Liver (tissue), 9 donors: Measurements from ENCODE around the gene NLRP6. TPM values are rescaled to one million over a fixed set of nuclear protein-coding genes. Genes with fewer than 3 reads are reported as not detected.

Experiments used
- DNase-seq: peaks from one replicate; pipeline ENCODE4 v3.0.0-alpha.2; 2017; ENCODE audit warnings: low spot score
- H3K27ac ChIP-seq, 2 donors: one replicate each; pipeline ENCODE4 v1.7.0; 2013; ENCODE audit warnings: inconsistent platforms in 2 of 2, low read length in 2 of 2, control low read depth in 1 of 2, low read depth in 1 of 2, mild to moderate bottlenecking in 1 of 2
- H3K27me3 ChIP-seq, 4 donors: one replicate each; pipeline versions ENCODE4 v1.6.1 to v1.7.0; 2013; ENCODE audit warnings: low read length in 3 of 4, inconsistent platforms in 1 of 4, mild to moderate bottlenecking in 1 of 4, moderate library complexity in 1 of 4; ENCODE audit not compliant: control insufficient read depth in 4 of 4, insufficient read depth in 4 of 4
- H3K36me3 ChIP-seq, 4 donors: one replicate each; pipeline versions ENCODE4 v1.6.1 to v1.7.0; 2013; ENCODE audit warnings: low read length in 3 of 4, mild to moderate bottlenecking in 3 of 4, low read depth in 1 of 4, moderate library complexity in 1 of 4; ENCODE audit not compliant: control insufficient read depth in 4 of 4, insufficient read depth in 3 of 4
- H3K4me1 ChIP-seq, 4 donors: one replicate each; pipeline versions ENCODE4 v1.6.1 to v1.7.0; 2013; ENCODE audit warnings: low read length in 3 of 4, mild to moderate bottlenecking in 3 of 4, moderate library complexity in 1 of 4; ENCODE audit not compliant: control insufficient read depth in 4 of 4, insufficient read depth in 4 of 4
- H3K4me3 ChIP-seq, 3 donors: one replicate each; pipeline versions ENCODE4 v1.6.1 to v1.7.0; 2013; ENCODE audit warnings: low read length in 3 of 3, control low read depth in 1 of 3, low read depth in 1 of 3, mild to moderate bottlenecking in 1 of 3
- H3K9ac ChIP-seq, 2 donors: one replicate each; pipeline ENCODE4 v1.7.0; 2013; ENCODE audit warnings: low read length in 2 of 2, mild to moderate bottlenecking in 2 of 2, moderate library complexity in 2 of 2, control low read depth in 1 of 2, low read depth in 1 of 2
- H3K9me3 ChIP-seq, 4 donors: one replicate each; pipeline versions ENCODE4 v1.6.1 to v1.7.0; 2013; ENCODE audit warnings: low read length in 3 of 4; ENCODE audit not compliant: control insufficient read depth in 4 of 4
- ATF3 ChIP-seq: IDR thresholded peaks from 2 replicates; pipeline ENCODE4 v1.6.1; 2016; ENCODE audit warnings: antibody characterized with exemption
- CTCF ChIP-seq: fragments of 150-350 bp; IDR thresholded peaks from 2 replicates; pipeline ENCODE4 v1.5.1; 2017; ENCODE audit warnings: improper control_type of control experiment, low read depth, low read length; ENCODE audit not compliant: missing input control
- EGR1 ChIP-seq, 2 donors: IDR thresholded peaks; 2 replicates each; pipeline ENCODE4 v1.6.1; 2016 to 2018; ENCODE audit warnings: antibody characterized with exemption in 2 of 2, low read depth in 2 of 2
- FOXA1 ChIP-seq: IDR thresholded peaks from 2 replicates; pipeline ENCODE4 v1.6.1; 2016; ENCODE audit warnings: antibody characterized with exemption
- FOXA2 ChIP-seq: IDR thresholded peaks from 2 replicates; pipeline ENCODE4 v1.6.1; 2016; ENCODE audit warnings: antibody characterized with exemption
- GABPA ChIP-seq, 2 donors: IDR thresholded peaks in 1 of 2; conservative IDR thresholded peaks in 1 of 2; 2 replicates each; pipeline ENCODE4 v1.6.1; 2016; ENCODE audit warnings: antibody characterized with exemption in 2 of 2, mild to moderate bottlenecking in 1 of 2, moderate library complexity in 1 of 2
- HNF4A ChIP-seq, 2 donors: conservative IDR thresholded peaks; 2 replicates each; pipeline ENCODE4 v1.6.1; 2016; ENCODE audit warnings: antibody characterized with exemption in 2 of 2, mild to moderate bottlenecking in 2 of 2
- HNF4G ChIP-seq: IDR thresholded peaks from 2 replicates; pipeline ENCODE4 v1.6.1; 2016; ENCODE audit warnings: antibody characterized with exemption
- JUND ChIP-seq, 2 donors: IDR thresholded peaks; 2 replicates each; pipeline ENCODE4 v1.6.1; 2016; ENCODE audit warnings: antibody characterized with exemption in 2 of 2
- MAX ChIP-seq: IDR thresholded peaks from 2 replicates; pipeline ENCODE4 v1.6.1; 2016; ENCODE audit warnings: antibody characterized with exemption
- NR2F2 ChIP-seq: IDR thresholded peaks from 2 replicates; pipeline ENCODE4 v1.6.1; 2016; ENCODE audit warnings: antibody characterized with exemption
- RAD21 ChIP-seq, 2 donors: IDR thresholded peaks; 2 replicates each; pipeline ENCODE4 v1.6.1; 2016; ENCODE audit warnings: antibody characterized with exemption in 2 of 2, mild to moderate bottlenecking in 2 of 2
- REST ChIP-seq: IDR thresholded peaks from 2 replicates; pipeline ENCODE4 v1.6.1; 2016; ENCODE audit warnings: antibody characterized with exemption, mild to moderate bottlenecking
- RXRA ChIP-seq, 2 donors: IDR thresholded peaks; 2 replicates each; pipeline ENCODE4 v1.6.1; 2017 to 2018; ENCODE audit warnings: antibody characterized with exemption in 2 of 2, mild to moderate bottlenecking in 1 of 2
- SP1 ChIP-seq: IDR thresholded peaks from 2 replicates; pipeline ENCODE4 v1.6.1; 2018; ENCODE audit warnings: antibody characterized with exemption, mild to moderate bottlenecking
- TAF1 ChIP-seq: conservative IDR thresholded peaks from 2 replicates; pipeline ENCODE4 v1.6.1; 2016; ENCODE audit warnings: antibody characterized with exemption, mild to moderate bottlenecking
- YY1 ChIP-seq: IDR thresholded peaks from 2 replicates; pipeline ENCODE4 v1.6.1; 2016; ENCODE audit warnings: antibody characterized with exemption, mild to moderate bottlenecking
- ZBTB33 ChIP-seq: IDR thresholded peaks from 2 replicates; pipeline ENCODE4 v1.6.1; 2016; ENCODE audit warnings: antibody characterized with exemption
- WGBS: extraction: QIAGEN DNeasy Blood & Tissue Kit; methylation state at CpG from one replicate; pipeline ENCODE4 v1.1.7; 2013; 5-methylcytosine and 5-hydroxymethylcytosine counted together
- polyA plus RNA-seq, 2 donors: library from polyadenylated mRNA; stranded (reverse) in 1 of 2; unstranded in 1 of 2; fragments of 200-250 nt in 1 of 2; fragments of >200 nt in 1 of 2; fragmentation: Nextera tagmentation in 1 of 2; extraction: Ambion mirVana in 1 of 2; gene quantifications; one replicate each; pipeline versions ENCODE4 v1.2.1 to v1.2.3, GENCODE V29; 2013 to 2015
- total RNA-seq, 2 donors: library from RNA; depleted of rRNA; stranded (reverse); fragments of >200 nt; gene quantifications; one replicate each; pipeline ENCODE4 v1.2.3, GENCODE V29; 2014
- donor health status: healthy.
- donor health status: healthy.
- donor health status: healthy.
- donor health status: healthy.
- donor health status: healthy.

The NLRP6 gene
- total and polyA plus RNA-seq, 4 donors: 0.05 to 5.7 (median 0.97) TPM

- no peak overlapping the region for H3K9ac ChIP-seq
- no peak overlapping the region for H3K4me3 ChIP-seq
- no peak for DNase-seq
- no peak overlapping the region for H3K27ac ChIP-seq
- 95% methylated on average over 29 of the region's 29 CpGs for WGBS
- peaks cover 0 to 2% (median 0%) of the 10 kb centered on the region in 4 donors for H3K36me3 ChIP-seq
- peaks cover 0 to 15% (median 11%) of the 10 kb centered on the region in 4 donors for H3K4me1 ChIP-seq
- no peaks in the 10 kb centered on the region for H3K27me3 ChIP-seq
- no peaks in the 10 kb centered on the region for H3K9me3 ChIP-seq
- no peak for TF ChIP-seq TAF1
- no peak for TF ChIP-seq SP1
- no peak for TF ChIP-seq RXRA (IDR thresholded peaks at IDR 0.05)
- TF ChIP-seq CTCF: no peak
- no peak for TF ChIP-seq FOXA1
- no peak for TF ChIP-seq JUND (IDR thresholded peaks at IDR 0.05)
- TF ChIP-seq EGR1 (IDR thresholded peaks at IDR 0.05; ENCODE audit: low read depth in 2 of 2): no peak
- TF ChIP-seq RAD21 (IDR thresholded peaks at IDR 0.05): no peak
- no peak for TF ChIP-seq REST
- TF ChIP-seq NR2F2: no peak
- no peak for TF ChIP-seq FOXA2
- TF ChIP-seq ZBTB33: no peak
- no peak for TF ChIP-seq HNF4A (conservative IDR thresholded peaks at IDR 0.05)
- no peak for TF ChIP-seq MAX
- no peak for TF ChIP-seq ATF3
- no peak for TF ChIP-seq HNF4G
- TF ChIP-seq GABPA (IDR thresholded peaks at IDR 0.05 in 1 of 2, conservative IDR thresholded peaks at IDR 0.05 in 1 of 2): no peak
- no peak for TF ChIP-seq YY1
Observed at GRCh38 chr11:292211-293121, 14.3 kb downstream of the NLRP6 start.
